Measurements from ENCODE around the gene CNNM3.

GRCh38 chr2:96848264-96848663, 32.2 kb downstream of the CNNM3 start:
- TF ChIP-seq CTCF (IDR thresholded peaks at IDR 0.05) (no peak), POLR2AphosphoS5 (IDR thresholded peaks at IDR 0.05) (no peak)
